Mucosa of stomach (tissue), 1 donor: ENCODE data around the gene GABRB3.

Source experiments
- H3K27me3 ChIP-seq: one replicate; pipeline ENCODE4 v1.7.0; 2013; ENCODE audit warnings: mild to moderate bottlenecking, low read length; ENCODE audit not compliant: control insufficient read depth, insufficient read depth
- H3K36me3 ChIP-seq: one replicate; pipeline ENCODE4 v1.7.0; 2013; ENCODE audit warnings: low read length; ENCODE audit not compliant: control insufficient read depth, insufficient read depth
- H3K4me1 ChIP-seq: one replicate; pipeline ENCODE4 v1.7.0; 2013; ENCODE audit warnings: mild to moderate bottlenecking, low read length; ENCODE audit not compliant: control insufficient read depth, insufficient read depth
- H3K4me3 ChIP-seq: one replicate; pipeline ENCODE4 v1.7.0; 2013; ENCODE audit warnings: low read length
- H3K9ac ChIP-seq: one replicate; pipeline ENCODE4 v1.7.0; 2013; ENCODE audit warnings: mild to moderate bottlenecking, low read length, moderate library complexity
- H3K9me3 ChIP-seq: one replicate; pipeline ENCODE4 v1.7.0; 2013; ENCODE audit warnings: mild to moderate bottlenecking, low read length, moderate library complexity; ENCODE audit not compliant: control insufficient read depth
- donor health status: Pancreatic carcinoma.

GABRB3 gene

DNA sequence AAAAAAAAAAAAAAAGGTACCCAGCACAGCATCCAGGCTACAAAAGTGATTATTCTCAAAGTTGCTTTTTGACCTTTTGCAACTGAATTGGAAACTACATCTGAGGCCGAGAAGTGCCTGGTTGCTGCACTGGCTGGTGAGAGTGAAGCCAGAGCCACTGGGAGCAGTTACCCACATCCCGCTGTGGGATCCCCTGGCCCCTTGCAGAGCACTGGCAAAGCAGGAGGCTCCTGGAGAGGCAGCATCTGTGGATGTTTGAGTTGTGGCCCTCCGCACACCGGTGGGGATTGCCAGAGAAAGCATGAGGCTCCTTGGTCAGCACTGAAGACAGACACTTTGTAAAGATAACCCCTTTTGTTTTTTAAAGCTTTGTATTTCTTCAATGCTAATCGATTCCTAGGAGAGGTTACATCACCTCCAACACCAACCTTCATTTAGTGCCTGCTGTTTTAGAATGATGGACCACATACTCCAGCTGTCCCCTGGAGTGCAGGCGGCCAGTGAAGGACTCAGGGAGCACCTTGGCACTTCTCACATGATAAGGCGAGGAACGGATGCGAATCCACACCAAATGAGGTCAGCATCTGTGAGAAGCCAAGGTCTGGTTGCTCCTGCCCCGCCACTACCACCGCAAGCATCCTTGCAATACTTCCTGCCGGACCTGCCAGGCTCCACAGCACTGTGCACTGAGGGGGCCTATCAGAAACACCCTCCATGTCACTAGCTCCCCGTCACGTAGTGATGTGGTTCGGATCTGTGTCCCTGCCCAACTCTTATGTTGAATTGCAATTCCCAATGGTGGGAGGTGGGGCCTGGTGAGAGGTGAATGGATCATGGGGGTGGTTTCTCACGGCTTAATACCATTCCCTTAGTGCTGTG, 256.5 kb downstream of the GABRB3 start:
- H3K27me3 ChIP-seq = no peaks in the 10 kb centered on the region

GRCh38 chr15:26504009-26504408, 268.9 kb downstream of the GABRB3 start:
- Histone ChIP-seq H3K4me3 (no peak overlapping the region), H3K9me3 (no peaks in the 10 kb centered on the region), H3K27me3 (no peaks in the 10 kb centered on the region), H3K4me1 (no peaks in the 10 kb centered on the region), H3K36me3 (no peaks in the 10 kb centered on the region), H3K9ac (no peak overlapping the region)

More for the DNA sequence above, 256.5 kb downstream of the GABRB3 start:
- H3K9me3 ChIP-seq = no peaks in the 10 kb centered on the region
- H3K4me3 ChIP-seq = no peak overlapping the region
- H3K9ac ChIP-seq = no peak overlapping the region
- H3K4me1 ChIP-seq = no peaks in the 10 kb centered on the region
- no peaks in the 10 kb centered on the region for H3K36me3 ChIP-seq
